GM06990 (cell line): ENCODE results near the gene NHLRC2.

Experiments
- DNase-seq: peaks from one replicate; pipeline ENCODE4 v3.0.0-alpha.2; 2011; ENCODE audit not compliant: insufficient read length; ENCODE audit errors: extremely low read depth
- H3K27me3 ChIP-seq: replicated peaks from 2 replicates; pipeline ENCODE4 v1.6.0; 2011; ENCODE audit warnings: low read length; ENCODE audit not compliant: control insufficient read depth, insufficient read depth
- H3K36me3 ChIP-seq: 2 replicates; pipeline ENCODE4 v1.5.1; 2011; ENCODE audit warnings: low read length; ENCODE audit not compliant: control insufficient read depth, insufficient read depth
- H3K4me3 ChIP-seq: replicated peaks from 2 replicates; pipeline ENCODE4 v1.5.1; 2011; ENCODE audit warnings: low read depth, mild to moderate bottlenecking, control low read depth, low read length
- CTCF ChIP-seq: IDR thresholded peaks from 2 replicates; pipeline ENCODE4 v1.5.1; 2011; ENCODE audit warnings: low read length, control low read depth, mild to moderate bottlenecking, inconsistent platforms; ENCODE audit not compliant: insufficient read depth, poor library complexity, severe bottlenecking

Gene NHLRC2

GRCh38 chr10:113875212-113875611, 20.8 kb downstream of the NHLRC2 start:
- Histone ChIP-seq H3K36me3 (no peaks in the 10 kb centered on the region; the same call in 1 of the 2 replicates), H3K4me3 (no peak overlapping the region), H3K27me3 (no peaks in the 10 kb centered on the region)
- no peak for DNase-seq
- TF ChIP-seq CTCF, result no peak

- no peaks in the 10 kb centered on the region; the same call in 1 of the 2 replicates for H3K36me3 ChIP-seq
Measured at GRCh38 chr10:113876461-113876860, 22.0 kb downstream of the NHLRC2 start.

GRCh38 chr10:113879691-113880090, 25.2 kb downstream of the NHLRC2 start:
- Histone ChIP-seq H3K27me3 (no peaks in the 10 kb centered on the region), H3K4me3 (no peak overlapping the region; the same call in 1 of the 2 replicates), H3K36me3 (no peaks in the 10 kb centered on the region; the same call in 1 of the 2 replicates)
- no peak for TF ChIP-seq CTCF
- DNase-seq, result peak; percentile 18

More at GRCh38 chr10:113876461-113876860, 22.0 kb downstream of the NHLRC2 start:
- Histone ChIP-seq H3K27me3 (no peaks in the 10 kb centered on the region), H3K4me3 (no peak overlapping the region)
- DNase-seq, result no peak
- TF ChIP-seq CTCF, result no peak

- no peak overlapping the region for H3K4me3 ChIP-seq
Measured at GRCh38 chr10:113880236-113880635, 25.8 kb downstream of the NHLRC2 start.

GRCh38 chr10:113882240-113882639, 27.8 kb downstream of the NHLRC2 start:
- no peaks in the 10 kb centered on the region for H3K36me3 ChIP-seq
- DNase-seq, result no peak
- no peak for TF ChIP-seq CTCF

More at GRCh38 chr10:113880236-113880635, 25.8 kb downstream of the NHLRC2 start:
- TF ChIP-seq CTCF, result no peak
- Histone ChIP-seq H3K27me3 (no peaks in the 10 kb centered on the region), H3K36me3 (no peaks in the 10 kb centered on the region; the same call in 1 of the 2 replicates)
- no peak for DNase-seq

DNA sequence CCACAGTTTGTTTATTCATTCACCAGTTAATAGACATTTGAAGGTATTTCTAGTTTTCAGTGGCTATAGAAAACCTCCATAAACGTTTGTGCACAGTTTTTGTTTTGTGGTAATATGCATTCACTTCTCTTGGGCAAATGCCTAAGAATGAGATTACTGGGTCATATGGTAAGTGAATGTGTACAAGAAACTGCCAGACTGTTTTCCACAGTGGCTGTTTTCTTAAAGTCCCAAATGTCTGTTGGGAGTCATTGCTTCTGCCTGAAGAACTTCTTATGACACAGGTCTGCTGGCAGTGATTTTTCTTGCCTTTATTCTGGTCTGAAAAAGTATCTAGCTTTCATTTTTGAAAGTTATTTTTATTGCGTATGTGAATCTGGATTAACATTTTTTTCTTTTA, 35.5 kb downstream of the NHLRC2 start:
- DNase-seq, result no peak
- no peaks in the 10 kb centered on the region for H3K27me3 ChIP-seq
- no peak for TF ChIP-seq CTCF
- H3K4me3 ChIP-seq, result no peak overlapping the region
- H3K36me3 ChIP-seq, result peaks cover 2% of the 10 kb centered on the region; the same call in 1 of the 2 replicates

More at GRCh38 chr10:113882240-113882639, 27.8 kb downstream of the NHLRC2 start:
- no peak overlapping the region for H3K4me3 ChIP-seq
- H3K27me3 ChIP-seq, result no peaks in the 10 kb centered on the region
